Activated CD4-positive, alpha-beta T cell treated with anti-CD3 and anti-CD28 coated beads, Interleukin-2, amount 50 U/mL, for 1 hour (primary cell): ENCODE data around the gene THAP4.

Source experiments
- DNase-seq: peaks from one replicate; pipeline ENCODE4 v3.0.0-alpha.2; 2020

Gene THAP4

GRCh38 chr2:241561832-241562231, 75.1 kb downstream of the THAP4 start:
- DNase-seq = no peak

- no peak for DNase-seq
Measured at GRCh38 chr2:241560883-241561474, 76.0 kb downstream of the THAP4 start.

- DNase-seq = no peak
Measured at GRCh38 chr2:241560162-241560882, 76.6 kb downstream of the THAP4 start.

GRCh38 chr2:241559323-241560161, 77.4 kb downstream of the THAP4 start:
- DNase-seq = no peak

- no peak for DNase-seq
Measured at GRCh38 chr2:241558532-241559322, 78.2 kb downstream of the THAP4 start, which contains the start of gene BOK. BOK (plus strand) TSS chr2:241558745; CDS start chr2:241559484, 739 bp downstream.

- DNase-seq = no peak
Measured at GRCh38 chr2:241556746-241557145, 80.2 kb downstream of the THAP4 start.

GRCh38 chr2:241555711-241556110, 81.2 kb downstream of the THAP4 start:
- no peak for DNase-seq

- DNase-seq = no peak
Measured at GRCh38 chr2:241554610-241555322, 82.2 kb downstream of the THAP4 start.

- no peak for DNase-seq
Measured at GRCh38 chr2:241553981-241554380, 83.0 kb downstream of the THAP4 start.

- DNase-seq = no peak
Measured at GRCh38 chr2:241553512-241553830, 83.5 kb downstream of the THAP4 start.

- no peak for DNase-seq
Measured at GRCh38 chr2:241551998-241552737, 84.8 kb downstream of the THAP4 start.

GRCh38 chr2:241551599-241551997, 85.4 kb downstream of the THAP4 start:
- DNase-seq = no peak

GRCh38 chr2:241550616-241551580, 86.1 kb downstream of the THAP4 start:
- DNase-seq = no peak

GRCh38 chr2:241548451-241548835, 88.5 kb downstream of the THAP4 start:
- DNase-seq = no peak

GRCh38 chr2:241547781-241548450, 89.0 kb downstream of the THAP4 start:
- DNase-seq = no peak

GRCh38 chr2:241546771-241547498, 90.0 kb downstream of the THAP4 start:
- no peak for DNase-seq

GRCh38 chr2:241545523-241546473, 91.2 kb downstream of the THAP4 start:
- DNase-seq = no peak

GRCh38 chr2:241545106-241545505, 91.9 kb downstream of the THAP4 start:
- DNase-seq = no peak
